Large intestine (tissue), 3 donors: Measurements from ENCODE around the gene WASL. TPM values are rescaled to one million over a fixed set of nuclear protein-coding genes. Genes with fewer than 3 reads are reported as not detected.
"Not testable (repeated sequence)": the region's sequence is repeated elsewhere in the genome, so short reads cannot be mapped to it uniquely, and the experiment has no call there.

ENCODE experiments used
- DNase-seq, 2 donors: peaks; one replicate each; pipeline versions ENCODE4 v3.0.0 to v3.0.0-alpha.2; 2013
- H3K27ac ChIP-seq: one replicate; pipeline ENCODE4 v1.5.1; 2013; ENCODE audit warnings: low read length
- H3K27me3 ChIP-seq: 2 replicates; pipeline ENCODE4 v1.6.1; 2013; ENCODE audit warnings: low read length; ENCODE audit not compliant: control insufficient read depth, insufficient read depth
- H3K36me3 ChIP-seq: 2 replicates; pipeline ENCODE4 v1.6.1; 2013; ENCODE audit warnings: low read length; ENCODE audit not compliant: control insufficient read depth, insufficient read depth
- H3K4me1 ChIP-seq: one replicate; pipeline ENCODE4 v1.6.1; 2013; ENCODE audit warnings: low read length; ENCODE audit not compliant: control insufficient read depth, insufficient read depth
- H3K4me3 ChIP-seq: one replicate; pipeline ENCODE4 v1.5.1; 2013; ENCODE audit warnings: low read length
- H3K9me3 ChIP-seq: one replicate; pipeline ENCODE4 v1.6.1; 2013; ENCODE audit warnings: mild to moderate bottlenecking, low read depth, low read length, moderate library complexity; ENCODE audit not compliant: control insufficient read depth
- WGBS: methylation state at CpG from one replicate; pipeline ENCODE4 v1.1.5; 2013; ENCODE audit warnings: low lambda C conversion rate; ENCODE audit not compliant: insufficient coverage; 5-methylcytosine and 5-hydroxymethylcytosine counted together
- polyA plus RNA-seq: library from polyadenylated mRNA; unstranded; fragments of 120-200 nt; gene quantifications from one replicate; pipeline ENCODE4 v1.2.1, GENCODE V29; 2013

WASL gene
- polyA plus RNA-seq, 1 donor, result 60.7 TPM

- H3K4me1 ChIP-seq, result no peaks in the 10 kb centered on the region
- H3K27ac ChIP-seq, result no peak overlapping the region
- no CpG with 5 or more reads among the region's 2 CpGs for whole genome bisulfite sequencing
These were observed 110.9 kb downstream of the WASL start for GRCh38 chr7:123637878-123638277.

GRCh38 chr7:123637203-123637602 is 111.6 kb downstream of the WASL start:
- no peaks in the 10 kb centered on the region for H3K4me1 ChIP-seq
- DNase-seq, result no peak
- no peaks in the 10 kb centered on the region for H3K36me3 ChIP-seq
- H3K4me3 ChIP-seq, result no peak overlapping the region
- no peaks in the 10 kb centered on the region for H3K9me3 ChIP-seq
- H3K27me3 ChIP-seq, result no peaks in the 10 kb centered on the region
- WGBS, result 48% methylated on average over 2 of the region's 3 CpGs
- H3K27ac ChIP-seq, result no peak overlapping the region

More at GRCh38 chr7:123637878-123638277, 110.9 kb downstream of the WASL start:
- no peaks in the 10 kb centered on the region for H3K27me3 ChIP-seq
- H3K9me3 ChIP-seq, result no peaks in the 10 kb centered on the region
- no peaks in the 10 kb centered on the region for H3K36me3 ChIP-seq
- no peak overlapping the region for H3K4me3 ChIP-seq
- no peak for DNase-seq

GRCh38 chr7:123635551-123636359 is 113.0 kb downstream of the WASL start:
- no peaks in the 10 kb centered on the region for H3K36me3 ChIP-seq
- H3K4me1 ChIP-seq, result no peaks in the 10 kb centered on the region
- 0% methylated on average over 1 of the region's 4 CpGs for WGBS
- no peak overlapping the region for H3K27ac ChIP-seq
- DNase-seq, result no peak
- H3K9me3 ChIP-seq, result no peaks in the 10 kb centered on the region
- no peak overlapping the region for H3K4me3 ChIP-seq
- H3K27me3 ChIP-seq, result no peaks in the 10 kb centered on the region

GRCh38 chr7:123634011-123634573 is 114.7 kb downstream of the WASL start:
- not testable (repeated sequence) for H3K27ac ChIP-seq, H3K4me3 ChIP-seq, H3K4me1 ChIP-seq, H3K36me3 ChIP-seq, H3K27me3 ChIP-seq, DNase-seq, H3K9me3 ChIP-seq
- WGBS, result no CpG with 5 or more reads among the region's 2 CpGs

GRCh38 chr7:123633553-123633952 is 115.2 kb downstream of the WASL start:
- H3K36me3 ChIP-seq, result no peaks in the 10 kb centered on the region
- H3K4me3 ChIP-seq, result no peak overlapping the region
- H3K4me1 ChIP-seq, result no peaks in the 10 kb centered on the region
- no CpG with 5 or more reads among the region's 7 CpGs for WGBS
- no peak for DNase-seq
- no peaks in the 10 kb centered on the region for H3K9me3 ChIP-seq
- H3K27ac ChIP-seq, result no peak overlapping the region
- no peaks in the 10 kb centered on the region for H3K27me3 ChIP-seq

- DNase-seq, result no peak
- no CpG with 5 or more reads among the region's 2 CpGs for WGBS
- Histone ChIP-seq H3K27ac (no peak overlapping the region), H3K9me3 (no peaks in the 10 kb centered on the region), H3K27me3 (no peaks in the 10 kb centered on the region), H3K4me1 (no peaks in the 10 kb centered on the region), H3K4me3 (no peak overlapping the region), H3K36me3 (no peaks in the 10 kb centered on the region)
These were observed 116.0 kb downstream of the WASL start for GRCh38 chr7:123632808-123633207.

Other genes with a start within 250 kb of the WASL start
- 0.58 TPM for gene IQUB, start 214.4 kb downstream of the WASL start, polyA plus RNA-seq
- 155 TPM for gene NDUFA5, start 191.2 kb downstream of the WASL start, polyA plus RNA-seq
- gene ASB15, start 147.2 kb downstream of the WASL start, polyA plus RNA-seq, result 0.07 TPM
- 0.24 TPM for gene LMOD2, start 93.1 kb downstream of the WASL start, polyA plus RNA-seq
- not detected for gene HYAL4, start 96.2 kb upstream of the WASL start, polyA plus RNA-seq
- 1.0 TPM for gene SPAM1, start 176.2 kb upstream of the WASL start, polyA plus RNA-seq